BLaER1 (cell line): Measurements from ENCODE around the gene TBC1D22A.

ENCODE experiments used
- H3K27ac ChIP-seq: shearing (Covaris generic); formaldehyde crosslinking; 2 replicates; pipeline ENCODE4 v1.8.1; 2022
- H3K27me3 ChIP-seq: shearing (Covaris generic); formaldehyde crosslinking; 2 replicates; pipeline ENCODE4 v1.8.1; 2022
- H3K36me3 ChIP-seq: shearing (Covaris generic); formaldehyde crosslinking; 2 replicates; pipeline ENCODE4 v1.8.1; 2022
- H3K4me1 ChIP-seq: shearing (Covaris generic); formaldehyde crosslinking; 2 replicates; pipeline ENCODE4 v1.8.1; 2022
- H3K4me2 ChIP-seq: shearing (Covaris generic); formaldehyde crosslinking; 2 replicates; pipeline ENCODE4 v1.8.1; 2022
- H3K4me3 ChIP-seq: shearing (Covaris generic); formaldehyde crosslinking; 2 replicates; pipeline ENCODE4 v1.8.1; 2022
- H3K9ac ChIP-seq: shearing (Covaris generic); formaldehyde crosslinking; 2 replicates; pipeline ENCODE4 v1.8.1; 2022
- H3K9me3 ChIP-seq: shearing (Covaris generic); formaldehyde crosslinking; 2 replicates; pipeline ENCODE4 v1.8.1; 2022
- H4K20me1 ChIP-seq: shearing (Covaris generic); formaldehyde crosslinking; 2 replicates; pipeline ENCODE4 v1.8.1; 2022
- Cebpa-rat ChIP-seq: shearing (Covaris generic); IDR thresholded peaks from 2 replicates; pipeline ENCODE4 v1.8.1; 2022

Gene TBC1D22A

GRCh38 chr22:46907241-46908215 is 145.1 kb downstream of the TBC1D22A start:
- H3K27me3 ChIP-seq: no peaks in the 10 kb centered on the region
- TF ChIP-seq Cebpa-rat: no peak
- H4K20me1 ChIP-seq: peaks cover 81% of the 10 kb centered on the region
- H3K4me2 ChIP-seq: no peak overlapping the region
- no peak overlapping the region for H3K9ac ChIP-seq
- no peak overlapping the region for H3K4me3 ChIP-seq
- H3K27ac ChIP-seq: no peak overlapping the region
- H3K36me3 ChIP-seq: peaks cover 68% of the 10 kb centered on the region
- peaks cover 15% of the 10 kb centered on the region for H3K4me1 ChIP-seq
- H3K9me3 ChIP-seq: no peaks in the 10 kb centered on the region

- H3K9me3 ChIP-seq: no peaks in the 10 kb centered on the region
- no peak overlapping the region for H3K4me2 ChIP-seq
- TF ChIP-seq Cebpa-rat: no peak
- H3K4me1 ChIP-seq: peaks cover 3% of the 10 kb centered on the region
- no peak overlapping the region for H3K27ac ChIP-seq
- H3K9ac ChIP-seq: no peak overlapping the region
- peaks cover 70% of the 10 kb centered on the region for H4K20me1 ChIP-seq
- H3K36me3 ChIP-seq: peaks cover 78% of the 10 kb centered on the region
- no peak overlapping the region for H3K4me3 ChIP-seq
- H3K27me3 ChIP-seq: no peaks in the 10 kb centered on the region
Observed at GRCh38 chr22:46908641-46909107, 146.2 kb downstream of the TBC1D22A start.

GRCh38 chr22:46909237-46910030 is 147.0 kb downstream of the TBC1D22A start:
- H3K4me2 ChIP-seq: no peak overlapping the region
- peaks cover 65% of the 10 kb centered on the region for H4K20me1 ChIP-seq
- H3K9ac ChIP-seq: no peak overlapping the region
- peaks cover 85% of the 10 kb centered on the region for H3K36me3 ChIP-seq
- no peak overlapping the region for H3K4me3 ChIP-seq
- H3K27ac ChIP-seq: no peak overlapping the region
- no peaks in the 10 kb centered on the region for H3K4me1 ChIP-seq
- H3K9me3 ChIP-seq: no peaks in the 10 kb centered on the region
- no peaks in the 10 kb centered on the region for H3K27me3 ChIP-seq
- TF ChIP-seq Cebpa-rat: no peak

- H3K9me3 ChIP-seq: no peaks in the 10 kb centered on the region
- no peak overlapping the region for H3K4me3 ChIP-seq
- no peaks in the 10 kb centered on the region for H3K4me1 ChIP-seq
- H3K27me3 ChIP-seq: no peaks in the 10 kb centered on the region
- TF ChIP-seq Cebpa-rat: no peak
- H4K20me1 ChIP-seq: peaks cover 67% of the 10 kb centered on the region
- peaks cover 92% of the 10 kb centered on the region for H3K36me3 ChIP-seq
- H3K9ac ChIP-seq: no peak overlapping the region
- no peak overlapping the region for H3K27ac ChIP-seq
- no peak overlapping the region for H3K4me2 ChIP-seq
Observed at GRCh38 chr22:46910624-46911023, 148.2 kb downstream of the TBC1D22A start.

GRCh38 chr22:46911346-46911745 is 148.9 kb downstream of the TBC1D22A start:
- H3K4me2 ChIP-seq: no peak overlapping the region
- no peaks in the 10 kb centered on the region for H3K9me3 ChIP-seq
- peaks cover 67% of the 10 kb centered on the region for H4K20me1 ChIP-seq
- no peaks in the 10 kb centered on the region for H3K27me3 ChIP-seq
- H3K36me3 ChIP-seq: peaks cover 92% of the 10 kb centered on the region
- no peak overlapping the region for H3K9ac ChIP-seq
- no peaks in the 10 kb centered on the region for H3K4me1 ChIP-seq
- no peak overlapping the region for H3K4me3 ChIP-seq
- H3K27ac ChIP-seq: no peak overlapping the region
- no peak for TF ChIP-seq Cebpa-rat

GRCh38 chr22:46913351-46913750 is 150.9 kb downstream of the TBC1D22A start:
- Histone ChIP-seq H3K9ac (no peak overlapping the region), H3K36me3 (peaks cover 96% of the 10 kb centered on the region), H3K4me2 (no peak overlapping the region), H3K27me3 (no peaks in the 10 kb centered on the region), H4K20me1 (peaks cover 61% of the 10 kb centered on the region), H3K4me3 (no peak overlapping the region), H3K27ac (no peak overlapping the region), H3K4me1 (no peaks in the 10 kb centered on the region), H3K9me3 (no peaks in the 10 kb centered on the region)
- no peak for TF ChIP-seq Cebpa-rat

GRCh38 chr22:46914481-46914880 is 152.0 kb downstream of the TBC1D22A start:
- Histone ChIP-seq H3K9ac (no peak overlapping the region), H3K9me3 (no peaks in the 10 kb centered on the region), H3K4me1 (no peaks in the 10 kb centered on the region), H4K20me1 (peaks cover 50% of the 10 kb centered on the region), H3K27me3 (no peaks in the 10 kb centered on the region), H3K36me3 (peaks cover 97% of the 10 kb centered on the region), H3K4me2 (no peak overlapping the region), H3K4me3 (no peak overlapping the region), H3K27ac (no peak overlapping the region)
- TF ChIP-seq Cebpa-rat: no peak

- no peak overlapping the region for H3K9ac ChIP-seq
Observed at GRCh38 chr22:46914916-46915894, 152.8 kb downstream of the TBC1D22A start.

More at GRCh38 chr22:46914916-46915894, 152.8 kb downstream of the TBC1D22A start:
- Histone ChIP-seq H3K4me1 (no peaks in the 10 kb centered on the region), H3K36me3 (peaks cover 97% of the 10 kb centered on the region), H3K27ac (no peak overlapping the region), H3K4me3 (no peak overlapping the region), H3K9me3 (no peaks in the 10 kb centered on the region), H3K4me2 (no peak overlapping the region), H3K27me3 (no peaks in the 10 kb centered on the region), H4K20me1 (peaks cover 42% of the 10 kb centered on the region)
- TF ChIP-seq Cebpa-rat: no peak
